CD4-positive, alpha-beta T cell (primary cell): Measurements from ENCODE around the gene CCDC183. TPM values are rescaled to one million over a fixed set of nuclear protein-coding genes. Genes with fewer than 3 reads are reported as not detected.
"Not testable (repeated sequence)": the region's sequence is repeated elsewhere in the genome, so short reads cannot be mapped to it uniquely, and the experiment has no call there.

Experiments
- ATAC-seq: fragments of 200-7000 bp; cut with Tn5 transposase; one replicate; pipeline ENCODE4 v1.10.0; 2022; ENCODE audit warnings: mild to moderate bottlenecking; ENCODE audit not compliant: poor library complexity
- CTCF ChIA-PET: fragments of 350-600 bp; sonication (Branson Sonifier 250); formaldehyde crosslinking; loops from one replicate; lab custom pipeline; 2021; ENCODE audit warnings: antibody characterized with exemption, inconsistent platforms; lab: Charles Lee
- POLR2A ChIA-PET: fragments of 350-600 bp; sonication (Branson Sonifier 250); formaldehyde crosslinking; loops from one replicate; lab custom pipeline; 2021; ENCODE audit warnings: antibody characterized with exemption, inconsistent platforms; lab: Charles Lee
- DNase-seq, 14 experiments: peaks; one replicate each; pipeline ENCODE4 v3.0.0-alpha.2; 2013 to 2020; ENCODE audit warnings: mixed read lengths in 2 of 14
- H3K27ac ChIP-seq, 2 donors: one replicate each; pipeline versions ENCODE4 v1.5.1 to v1.7.0; 2013; ENCODE audit warnings: low read length in 2 of 2, low read depth in 1 of 2, mild to moderate bottlenecking in 1 of 2
- H3K27me3 ChIP-seq, 2 experiments: 1 replicate in 1 of 2; 2 replicates in 1 of 2; pipeline versions ENCODE4 v1.6.1 to v1.7.0; 2013; ENCODE audit warnings: low read length in 2 of 2, control low read depth in 1 of 2, mild to moderate bottlenecking in 1 of 2, moderate library complexity in 1 of 2; ENCODE audit not compliant: insufficient read depth in 2 of 2, control insufficient read depth in 1 of 2
- H3K36me3 ChIP-seq: one replicate; pipeline ENCODE4 v1.6.1; 2013; ENCODE audit warnings: low read length, control low read depth; ENCODE audit not compliant: insufficient read depth
- H3K4me1 ChIP-seq: one replicate; pipeline ENCODE4 v1.6.1; 2013; ENCODE audit warnings: low read length, control low read depth; ENCODE audit not compliant: insufficient read depth
- H3K4me3 ChIP-seq: one replicate; pipeline ENCODE4 v1.5.1; 2013; ENCODE audit warnings: mild to moderate bottlenecking, low read length, moderate library complexity
- H3K9me3 ChIP-seq, 2 experiments: 1 replicate in 1 of 2; 2 replicates in 1 of 2; pipeline versions ENCODE4 v1.6.1 to v1.7.0; 2013; ENCODE audit warnings: low read length in 2 of 2, mild to moderate bottlenecking in 2 of 2, control low read depth in 1 of 2, moderate library complexity in 1 of 2; ENCODE audit not compliant: control insufficient read depth in 1 of 2, insufficient read depth in 1 of 2
- H3K27ac Mint-ChIP-seq: one replicate; pipeline ENCODE4 v1.8.0; 2020; ENCODE audit warnings: mixed read lengths
- H3K27me3 Mint-ChIP-seq: one replicate; pipeline ENCODE4 v1.8.0; 2021; ENCODE audit warnings: mixed read lengths
- H3K36me3 Mint-ChIP-seq: one replicate; pipeline ENCODE4 v1.8.0; 2021; ENCODE audit warnings: low read depth, mixed read lengths
- H3K4me1 Mint-ChIP-seq: one replicate; pipeline ENCODE4 v1.8.0; 2021; ENCODE audit warnings: low read depth, mixed read lengths
- H3K4me3 Mint-ChIP-seq: one replicate; pipeline ENCODE4 v1.8.0; 2020; ENCODE audit warnings: mild to moderate bottlenecking, mixed read lengths
- H3K9me3 Mint-ChIP-seq: one replicate; pipeline ENCODE4 v1.8.0; 2020; ENCODE audit warnings: mixed read lengths
- intact Hi-C, 2 experiments: fragments of 100-400 bp; cut with DNase I in 1 of 2; cut with micrococcal nuclease in 1 of 2; formaldehyde crosslinking; loops; one replicate each; pipeline versions ENCODE4 v1.15.1 to v1.9.0; 2023 to 2025; cut with DNase I, micrococcal nuclease
- total RNA-seq, 174 experiments: library from RNA in 2 of 174; stranded (reverse) in 2 of 174; gene quantifications; one replicate each; pipeline ENCODE4 v1.2.3 and lab custom pipeline; 2021 to 2026
- TF ChIP-seq, protein P1 (sequence below): fragments of 200-600 bp; IDR thresholded peaks from one replicate; pipeline ENCODE4 v1.8.0; 2022; ENCODE audit warnings: antibody characterized with exemption, mild to moderate bottlenecking

Gene CCDC183
- total RNA-seq, 2 experiments from 2014 or later = 3.0 to 4.6 TPM

DNA sequence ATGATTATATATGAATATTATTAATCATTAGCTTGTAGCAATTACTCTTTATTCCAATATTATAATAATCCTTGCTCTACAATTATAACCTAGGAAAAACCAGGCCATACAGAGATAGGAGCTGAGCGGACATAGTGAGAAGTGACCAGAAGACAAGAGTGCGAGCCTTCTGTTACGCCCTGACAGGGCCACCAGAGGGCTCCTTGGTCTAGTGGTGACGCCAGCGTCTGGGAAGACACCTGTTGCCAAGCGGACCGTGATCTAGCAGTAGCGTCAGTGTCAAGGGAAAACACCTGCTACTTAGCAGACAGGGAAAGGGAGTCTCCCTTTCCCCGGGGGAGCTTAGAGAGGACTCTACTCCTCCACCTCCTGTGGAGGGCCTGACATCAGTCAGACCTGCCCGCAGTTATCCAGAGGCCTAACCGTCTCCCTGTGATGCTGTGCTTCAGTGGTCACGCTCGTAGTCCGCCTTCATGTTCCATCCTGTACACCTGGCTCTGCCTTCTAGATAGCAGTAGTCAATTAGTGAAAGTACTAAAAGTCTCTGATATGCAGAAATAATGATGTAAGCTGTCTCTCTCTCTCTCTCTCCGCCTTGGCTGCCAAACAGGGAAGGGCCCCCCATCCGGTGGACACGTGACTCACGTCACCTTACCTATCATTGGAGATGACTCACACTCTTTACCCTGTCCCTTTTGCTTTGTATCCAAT, 29.6 kb upstream of the CCDC183 start:
- intact Hi-C loops, H3K9me3 ChIP-seq, H3K27ac ChIP-seq, H3K36me3 Mint-ChIP-seq, H3K9me3 Mint-ChIP-seq, H3K4me1 Mint-ChIP-seq, POLR2A ChIA-PET, H3K4me3 ChIP-seq, H3K36me3 ChIP-seq, H3K4me3 Mint-ChIP-seq: not testable (repeated sequence)
- CTCF ChIA-PET = interaction anchor here (1.1 kb wide), 1 partner anchor 15 kb away, joined by 3 read pairs; no protein-coding TSS in a partner anchor
- Mint-ChIP-seq H3K27ac (peak overlapping the region; percentile 49), H3K27me3 (peaks cover 16% of the 10 kb centered on the region)
- TF ChIP-seq, protein P1, sequence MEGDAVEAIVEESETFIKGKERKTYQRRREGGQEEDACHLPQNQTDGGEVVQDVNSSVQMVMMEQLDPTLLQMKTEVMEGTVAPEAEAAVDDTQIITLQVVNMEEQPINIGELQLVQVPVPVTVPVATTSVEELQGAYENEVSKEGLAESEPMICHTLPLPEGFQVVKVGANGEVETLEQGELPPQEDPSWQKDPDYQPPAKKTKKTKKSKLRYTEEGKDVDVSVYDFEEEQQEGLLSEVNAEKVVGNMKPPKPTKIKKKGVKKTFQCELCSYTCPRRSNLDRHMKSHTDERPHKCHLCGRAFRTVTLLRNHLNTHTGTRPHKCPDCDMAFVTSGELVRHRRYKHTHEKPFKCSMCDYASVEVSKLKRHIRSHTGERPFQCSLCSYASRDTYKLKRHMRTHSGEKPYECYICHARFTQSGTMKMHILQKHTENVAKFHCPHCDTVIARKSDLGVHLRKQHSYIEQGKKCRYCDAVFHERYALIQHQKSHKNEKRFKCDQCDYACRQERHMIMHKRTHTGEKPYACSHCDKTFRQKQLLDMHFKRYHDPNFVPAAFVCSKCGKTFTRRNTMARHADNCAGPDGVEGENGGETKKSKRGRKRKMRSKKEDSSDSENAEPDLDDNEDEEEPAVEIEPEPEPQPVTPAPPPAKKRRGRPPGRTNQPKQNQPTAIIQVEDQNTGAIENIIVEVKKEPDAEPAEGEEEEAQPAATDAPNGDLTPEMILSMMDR = peak; percentile 54
- H3K4me1 ChIP-seq = peaks cover 11% of the 10 kb centered on the region
- H3K27me3 ChIP-seq = peaks cover 8 to 16% of the 10 kb centered on the region in 2 experiments
- peak; percentile 27 for ATAC-seq
- DNase-seq = peak in 9 of 14 experiments; percentile 8 to 84 (median 34)

DNA sequence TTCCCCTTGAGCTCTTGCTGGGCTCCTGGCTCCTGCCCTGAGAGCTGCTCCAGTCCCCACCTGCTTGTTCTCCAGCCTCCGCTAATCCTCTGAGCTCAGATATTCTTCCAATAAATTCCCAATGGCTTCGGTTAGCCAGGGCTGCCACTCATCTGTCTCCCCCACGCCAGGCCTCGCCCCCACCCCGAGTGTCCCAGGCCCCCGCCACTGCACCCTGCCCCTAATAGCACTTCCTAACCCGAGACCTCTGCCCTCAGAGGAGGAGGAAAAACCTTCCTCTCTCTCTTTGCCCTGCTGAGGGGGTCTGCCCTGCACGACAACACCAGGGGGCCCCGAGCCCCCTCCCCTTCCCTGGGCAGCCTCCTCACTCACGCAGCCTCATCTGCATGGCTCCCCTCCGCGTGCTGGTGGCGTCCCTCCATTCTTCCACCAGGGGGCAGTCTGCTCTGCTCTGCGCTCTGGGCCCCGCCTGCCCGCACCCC, 26.4 kb upstream of the CCDC183 start:
- Mint-ChIP-seq H3K4me3 (no peak overlapping the region), H3K27ac (no peak overlapping the region), H3K36me3 (no peaks in the 10 kb centered on the region), H3K9me3 (no peaks in the 10 kb centered on the region), H3K4me1 (peaks cover 9% of the 10 kb centered on the region), H3K27me3 (peaks cover 16% of the 10 kb centered on the region)
- CTCF ChIA-PET = no interaction called here
- Histone ChIP-seq H3K9me3 (peaks cover 0 to 9% of the 10 kb centered on the region in 2 experiments), H3K4me1 (peaks cover 16% of the 10 kb centered on the region), H3K4me3 (no peak overlapping the region), H3K27ac (no peak overlapping the region), H3K36me3 (no peaks in the 10 kb centered on the region), H3K27me3 (peaks cover 5 to 11% of the 10 kb centered on the region in 2 experiments)
- DNase-seq = peak in 13 of 14 experiments; percentile 29 to 78 (median 41)
- intact Hi-C loops = no loop called here
- peak; percentile 83 for ATAC-seq
- TF ChIP-seq, protein P1 = peak; percentile 14
- POLR2A ChIA-PET = no interaction called here

DNA sequence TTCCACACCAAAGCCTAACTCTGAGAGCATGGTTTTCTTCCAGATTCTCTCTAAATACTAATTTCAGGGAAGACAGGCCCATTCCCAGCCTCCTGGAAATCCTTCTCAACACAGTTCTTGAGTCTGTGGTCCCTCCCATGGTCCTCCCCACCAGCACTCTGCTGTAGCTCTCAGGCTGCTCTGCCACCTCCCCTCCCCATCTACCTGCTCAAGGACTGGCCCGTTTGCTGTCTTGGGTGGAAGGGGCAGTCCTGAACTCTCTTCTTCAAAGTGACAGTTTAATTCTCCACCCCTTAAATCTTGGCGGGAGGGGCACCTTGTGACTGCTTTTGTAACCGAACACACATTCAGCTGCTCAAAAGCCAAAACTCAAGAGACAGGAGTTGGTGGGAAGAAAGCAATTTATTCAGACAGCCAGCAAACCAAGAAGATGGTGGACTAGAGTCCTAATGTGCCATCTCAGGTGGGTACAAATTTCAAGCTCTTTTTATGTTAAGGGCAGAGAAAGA, 24.2 kb upstream of the CCDC183 start:
- H3K27ac Mint-ChIP-seq = no peak overlapping the region
- ChIA-PET POLR2A (no interaction called here), CTCF (no interaction called here)
- no peaks in the 10 kb centered on the region for H3K9me3 Mint-ChIP-seq
- no peak for ATAC-seq
- peaks cover 0 to 9% of the 10 kb centered on the region in 2 experiments for H3K9me3 ChIP-seq
- H3K4me1 Mint-ChIP-seq = peaks cover 2% of the 10 kb centered on the region
- H3K4me3 Mint-ChIP-seq = no peak overlapping the region
- DNase-seq = no peak
- H3K36me3 Mint-ChIP-seq = no peaks in the 10 kb centered on the region
- H3K27me3 ChIP-seq = peaks cover 5 to 10% of the 10 kb centered on the region in 2 experiments
- peaks cover 10% of the 10 kb centered on the region for H3K4me1 ChIP-seq
- intact Hi-C loops = no loop called here
- H3K36me3 ChIP-seq = no peaks in the 10 kb centered on the region
- no peak overlapping the region for H3K4me3 ChIP-seq
- no peak overlapping the region for H3K27ac ChIP-seq
- H3K27me3 Mint-ChIP-seq = peaks cover 11% of the 10 kb centered on the region
- TF ChIP-seq, protein P1 = no peak
